ENCODE measurements around the gene ABCA7.

DNA sequence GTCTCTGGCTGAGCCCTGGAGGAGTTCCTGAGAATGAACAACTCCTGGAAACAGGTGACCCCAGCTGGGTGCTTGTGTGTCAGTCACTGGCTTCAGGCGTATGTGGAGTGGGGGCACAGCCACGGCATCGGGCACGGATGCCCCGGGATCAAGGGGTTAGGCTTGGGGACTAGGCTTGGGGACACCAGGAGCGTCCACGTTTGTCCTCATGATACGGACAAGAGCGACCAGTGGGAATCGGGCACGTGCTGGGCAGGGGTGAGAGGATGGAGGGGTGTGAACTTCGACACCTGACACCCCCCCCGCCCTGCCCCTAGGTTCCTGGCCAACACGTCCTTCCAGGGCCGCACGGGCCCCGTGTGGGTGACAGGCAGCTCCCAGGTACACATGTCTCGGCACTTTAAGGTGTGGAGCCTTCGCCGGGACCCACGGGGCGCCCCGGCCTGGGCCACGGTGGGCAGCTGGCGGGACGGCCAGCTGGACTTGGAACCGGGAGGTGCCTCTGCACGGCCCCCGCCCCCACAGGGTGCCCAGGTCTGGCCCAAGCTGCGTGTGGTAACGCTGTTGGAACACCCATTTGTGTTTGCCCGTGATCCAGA lies 35.6 kb upstream of the ABCA7 start:
- TF ChIP-seq BHLHE40 (IDR thresholded peaks at IDR 0.05; ENCODE audit: borderline replicate concordance) (no peak), ZNF384 (IDR thresholded peaks at IDR 0.05) (no peak), SP1 (IDR thresholded peaks at IDR 0.05) (no peak), FOXK2 (IDR thresholded peaks at IDR 0.05) (no peak), FOXM1 (IDR thresholded peaks at IDR 0.05; ENCODE audit: borderline replicate concordance) (no peak), ELF4 (IDR thresholded peaks at IDR 0.05) (no peak), LEF1 (IDR thresholded peaks at IDR 0.05; ENCODE audit: borderline replicate concordance) (no peak), FOXA1 (IDR thresholded peaks at IDR 0.05) (no peak), SUZ12 (IDR thresholded peaks at IDR 0.05) (no peak), L3MBTL2 (conservative IDR thresholded peaks at IDR 0.05) (no peak), TARDBP (IDR thresholded peaks at IDR 0.05) (no peak), HDGF (IDR thresholded peaks at IDR 0.05; ENCODE audit: borderline replicate concordance) (no peak)
- TF ChIP-seq, protein P1, sequence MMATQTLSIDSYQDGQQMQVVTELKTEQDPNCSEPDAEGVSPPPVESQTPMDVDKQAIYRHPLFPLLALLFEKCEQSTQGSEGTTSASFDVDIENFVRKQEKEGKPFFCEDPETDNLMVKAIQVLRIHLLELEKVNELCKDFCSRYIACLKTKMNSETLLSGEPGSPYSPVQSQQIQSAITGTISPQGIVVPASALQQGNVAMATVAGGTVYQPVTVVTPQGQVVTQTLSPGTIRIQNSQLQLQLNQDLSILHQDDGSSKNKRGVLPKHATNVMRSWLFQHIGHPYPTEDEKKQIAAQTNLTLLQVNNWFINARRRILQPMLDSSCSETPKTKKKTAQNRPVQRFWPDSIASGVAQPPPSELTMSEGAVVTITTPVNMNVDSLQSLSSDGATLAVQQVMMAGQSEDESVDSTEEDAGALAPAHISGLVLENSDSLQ (IDR thresholded peaks at IDR 0.05) = no peak

Measured in HEK293T (cell line).